HepG2 (cell line): ENCODE measurements around the gene PHF23. TPM values are rescaled to one million over a fixed set of nuclear protein-coding genes. Genes with fewer than 3 reads are reported as not detected.
A peak's percentile ranks its signal among the peaks of the same experiment; 100 is the strongest.

ENCODE experiments used
- ATAD3A ChIP-seq: sonication (generic); formaldehyde crosslinking; IDR thresholded peaks from 2 replicates; pipeline ENCODE4 v1.4.0; 2020; ENCODE audit warnings: missing genetic modification reagents
- HHEX ChIP-seq: IDR thresholded peaks from 2 replicates; pipeline ENCODE4 v1.6.1; 2016; ENCODE audit warnings: control low read depth
- RXRB ChIP-seq: IDR thresholded peaks from 2 replicates; pipeline ENCODE4 v1.6.1; 2016; ENCODE audit warnings: borderline replicate concordance, missing genetic modification reagents, missing compliant biosample characterization
- TOPORS ChIP-seq: sonication (generic); formaldehyde crosslinking; IDR thresholded peaks from 2 replicates; pipeline ENCODE4 v1.8.0; 2023; ENCODE audit warnings: mild to moderate bottlenecking, missing genetic modification reagents
- ZKSCAN1 ChIP-seq: fragments of 150-350 bp; IDR thresholded peaks from 2 replicates; pipeline ENCODE4 v1.6.1; 2014; ENCODE audit warnings: low read length
- ZNF24 ChIP-seq: fragments of 450-650 bp; IDR thresholded peaks from 2 replicates; pipeline ENCODE4 v1.6.1; 2017; ENCODE audit warnings: antibody characterized with exemption, mild to moderate bottlenecking
- ZNF800 ChIP-seq: sonication (generic); formaldehyde crosslinking; IDR thresholded peaks from 2 replicates; pipeline ENCODE4 v1.4.0; 2020; ENCODE audit warnings: missing genetic modification reagents
- polyA plus RNA-seq, 8 experiments: library from polyadenylated mRNA; depleted of rRNA in 3 of 8; stranded (reverse) in 7 of 8; unstranded in 1 of 8; fragments of >200 nt; fragmentation: Illumina TruSeq in 4 of 8; extraction: Trizol in 4 of 8; gene quantifications; 2 replicates each; pipeline versions ENCODE4 v1.2.1 to v1.2.3, GENCODE V29; 2011 to 2016; ENCODE audit warnings: low read depth in 4 of 8, missing spikeins in 1 of 8, mixed read lengths in 1 of 8; ENCODE audit not compliant: insufficient read depth in 1 of 8
- total RNA-seq, 5 experiments: library from RNA; depleted of rRNA; stranded (reverse); fragments of >200 nt; fragmentation: Illumina TruSeq; extraction: Trizol; gene quantifications; 2 replicates each; pipeline ENCODE4 v1.2.3, GENCODE V29; 2016; ENCODE audit warnings: low read depth in 1 of 5
- TF ChIP-seq, protein P1 (sequence below): sonication (generic); formaldehyde crosslinking; IDR thresholded peaks from 2 replicates; pipeline ENCODE4 v1.4.0; 2020; ENCODE audit warnings: mild to moderate bottlenecking, missing genetic modification reagents
- TF ChIP-seq, protein P2 (sequence below): sonication (generic); formaldehyde crosslinking; IDR thresholded peaks from 2 replicates; pipeline ENCODE4 v1.5.0; 2020; ENCODE audit warnings: mild to moderate bottlenecking, missing genetic modification reagents
- TF ChIP-seq, protein P3 (sequence below): sonication (generic); formaldehyde crosslinking; IDR thresholded peaks from 2 replicates; pipeline ENCODE4 v1.8.1; 2022; ENCODE audit warnings: low read depth, mild to moderate bottlenecking, missing genetic modification reagents

The PHF23 gene
- total and polyA plus RNA-seq, 2 of the 13 experiments (the other 11 are each of a cell fraction or from before 2014, with no cell fraction given) = 27.6 to 33.2 TPM

- TF ChIP-seq, protein P1, sequence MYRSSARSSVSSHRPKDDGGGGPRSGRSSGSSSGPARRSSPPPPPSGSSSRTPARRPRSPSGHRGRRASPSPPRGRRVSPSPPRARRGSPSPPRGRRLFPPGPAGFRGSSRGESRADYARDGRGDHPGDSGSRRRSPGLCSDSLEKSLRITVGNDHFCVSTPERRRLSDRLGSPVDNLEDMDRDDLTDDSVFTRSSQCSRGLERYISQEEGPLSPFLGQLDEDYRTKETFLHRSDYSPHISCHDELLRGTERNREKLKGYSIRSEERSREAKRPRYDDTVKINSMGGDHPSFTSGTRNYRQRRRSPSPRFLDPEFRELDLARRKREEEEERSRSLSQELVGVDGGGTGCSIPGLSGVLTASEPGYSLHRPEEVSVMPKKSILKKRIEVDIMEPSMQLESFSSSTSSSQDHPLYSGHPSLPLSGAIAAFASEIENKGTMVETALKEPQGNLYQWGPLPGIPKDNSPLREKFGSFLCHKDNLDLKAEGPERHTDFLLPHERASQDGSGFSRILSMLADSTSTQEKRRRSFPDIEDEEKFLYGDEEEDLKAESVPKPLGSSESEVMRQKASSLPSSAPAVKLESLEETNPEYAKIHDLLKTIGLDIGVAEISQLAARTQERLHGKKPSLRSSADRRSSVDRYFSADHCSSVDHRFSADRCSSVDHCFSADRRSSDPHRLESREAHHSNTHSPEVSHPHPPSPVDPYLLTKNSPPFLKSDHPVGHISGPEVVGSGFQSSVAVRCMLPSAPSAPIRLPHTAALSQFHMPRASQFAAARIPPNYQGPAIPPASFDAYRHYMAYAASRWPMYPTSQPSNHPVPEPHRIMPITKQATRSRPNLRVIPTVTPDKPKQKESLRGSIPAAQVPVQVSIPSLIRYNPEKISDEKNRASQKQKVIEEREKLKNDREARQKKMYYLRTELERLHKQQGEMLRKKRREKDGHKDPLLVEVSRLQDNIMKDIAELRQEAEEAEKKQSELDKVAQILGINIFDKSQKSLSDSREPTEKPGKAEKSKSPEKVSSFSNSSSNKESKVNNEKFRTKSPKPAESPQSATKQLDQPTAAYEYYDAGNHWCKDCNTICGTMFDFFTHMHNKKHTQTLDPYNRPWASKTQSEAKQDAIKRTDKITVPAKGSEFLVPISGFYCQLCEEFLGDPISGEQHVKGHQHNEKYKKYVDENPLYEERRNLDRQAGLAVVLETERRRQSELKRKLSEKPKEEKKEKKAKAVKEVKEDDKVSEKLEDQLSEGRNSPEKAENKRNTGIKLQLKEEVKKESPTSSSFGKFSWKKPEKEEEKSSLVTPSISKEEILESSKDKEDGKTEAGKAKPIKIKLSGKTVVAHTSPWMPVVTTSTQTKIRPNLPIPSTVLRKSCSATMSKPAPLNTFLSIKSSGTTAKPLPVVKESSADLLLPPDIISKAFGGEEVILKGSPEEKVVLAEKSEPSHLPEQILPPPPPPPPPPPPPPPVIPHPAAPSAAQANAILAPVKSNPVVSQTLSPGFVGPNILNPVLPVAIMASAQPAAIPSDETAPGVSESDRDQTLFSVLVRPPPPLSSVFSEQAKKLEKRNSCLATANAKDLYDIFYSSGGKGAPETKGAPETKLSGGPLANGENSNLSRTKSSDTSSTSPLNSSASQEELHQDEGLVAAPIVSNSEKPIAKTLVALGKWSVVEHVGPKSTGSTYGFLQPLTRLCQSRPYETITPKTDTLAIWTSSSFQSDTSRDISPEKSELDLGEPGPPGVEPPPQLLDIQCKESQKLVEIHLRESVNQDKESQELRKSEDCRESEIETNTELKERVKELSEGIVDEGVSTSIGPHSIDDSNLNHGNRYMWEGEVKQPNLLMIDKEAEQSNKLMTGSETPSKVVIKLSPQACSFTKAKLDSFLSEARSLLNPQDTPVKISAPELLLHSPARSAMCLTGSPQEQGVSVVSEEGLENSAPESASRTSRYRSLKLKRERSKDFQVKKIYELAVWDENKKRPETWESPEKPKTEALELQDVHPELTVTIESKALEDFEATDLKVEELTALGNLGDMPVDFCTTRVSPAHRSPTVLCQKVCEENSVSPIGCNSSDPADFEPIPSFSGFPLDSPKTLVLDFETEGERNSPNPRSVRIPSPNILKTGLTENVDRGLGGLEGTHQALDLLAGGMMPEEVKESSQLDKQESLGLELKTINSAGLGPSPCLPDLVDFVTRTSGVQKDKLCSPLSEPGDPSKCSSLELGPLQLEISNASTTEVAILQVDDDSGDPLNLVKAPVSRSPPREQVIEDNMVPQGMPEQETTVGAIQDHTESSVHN (CRISPR knock-in tag) = no peak
- TF ChIP-seq ZNF24 = no peak
- TF ChIP-seq ZNF800 (CRISPR knock-in tag) = no peak
- TF ChIP-seq RXRB (CRISPR knock-in tag) = peak; percentile 99
- TF ChIP-seq HHEX = no peak
- TF ChIP-seq, protein P2, sequence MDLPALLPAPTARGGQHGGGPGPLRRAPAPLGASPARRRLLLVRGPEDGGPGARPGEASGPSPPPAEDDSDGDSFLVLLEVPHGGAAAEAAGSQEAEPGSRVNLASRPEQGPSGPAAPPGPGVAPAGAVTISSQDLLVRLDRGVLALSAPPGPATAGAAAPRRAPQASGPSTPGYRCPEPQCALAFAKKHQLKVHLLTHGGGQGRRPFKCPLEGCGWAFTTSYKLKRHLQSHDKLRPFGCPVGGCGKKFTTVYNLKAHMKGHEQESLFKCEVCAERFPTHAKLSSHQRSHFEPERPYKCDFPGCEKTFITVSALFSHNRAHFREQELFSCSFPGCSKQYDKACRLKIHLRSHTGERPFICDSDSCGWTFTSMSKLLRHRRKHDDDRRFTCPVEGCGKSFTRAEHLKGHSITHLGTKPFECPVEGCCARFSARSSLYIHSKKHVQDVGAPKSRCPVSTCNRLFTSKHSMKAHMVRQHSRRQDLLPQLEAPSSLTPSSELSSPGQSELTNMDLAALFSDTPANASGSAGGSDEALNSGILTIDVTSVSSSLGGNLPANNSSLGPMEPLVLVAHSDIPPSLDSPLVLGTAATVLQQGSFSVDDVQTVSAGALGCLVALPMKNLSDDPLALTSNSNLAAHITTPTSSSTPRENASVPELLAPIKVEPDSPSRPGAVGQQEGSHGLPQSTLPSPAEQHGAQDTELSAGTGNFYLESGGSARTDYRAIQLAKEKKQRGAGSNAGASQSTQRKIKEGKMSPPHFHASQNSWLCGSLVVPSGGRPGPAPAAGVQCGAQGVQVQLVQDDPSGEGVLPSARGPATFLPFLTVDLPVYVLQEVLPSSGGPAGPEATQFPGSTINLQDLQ (CRISPR knock-in tag) = no peak; the same call in 1 of the 2 replicates
- TF ChIP-seq, protein P3, sequence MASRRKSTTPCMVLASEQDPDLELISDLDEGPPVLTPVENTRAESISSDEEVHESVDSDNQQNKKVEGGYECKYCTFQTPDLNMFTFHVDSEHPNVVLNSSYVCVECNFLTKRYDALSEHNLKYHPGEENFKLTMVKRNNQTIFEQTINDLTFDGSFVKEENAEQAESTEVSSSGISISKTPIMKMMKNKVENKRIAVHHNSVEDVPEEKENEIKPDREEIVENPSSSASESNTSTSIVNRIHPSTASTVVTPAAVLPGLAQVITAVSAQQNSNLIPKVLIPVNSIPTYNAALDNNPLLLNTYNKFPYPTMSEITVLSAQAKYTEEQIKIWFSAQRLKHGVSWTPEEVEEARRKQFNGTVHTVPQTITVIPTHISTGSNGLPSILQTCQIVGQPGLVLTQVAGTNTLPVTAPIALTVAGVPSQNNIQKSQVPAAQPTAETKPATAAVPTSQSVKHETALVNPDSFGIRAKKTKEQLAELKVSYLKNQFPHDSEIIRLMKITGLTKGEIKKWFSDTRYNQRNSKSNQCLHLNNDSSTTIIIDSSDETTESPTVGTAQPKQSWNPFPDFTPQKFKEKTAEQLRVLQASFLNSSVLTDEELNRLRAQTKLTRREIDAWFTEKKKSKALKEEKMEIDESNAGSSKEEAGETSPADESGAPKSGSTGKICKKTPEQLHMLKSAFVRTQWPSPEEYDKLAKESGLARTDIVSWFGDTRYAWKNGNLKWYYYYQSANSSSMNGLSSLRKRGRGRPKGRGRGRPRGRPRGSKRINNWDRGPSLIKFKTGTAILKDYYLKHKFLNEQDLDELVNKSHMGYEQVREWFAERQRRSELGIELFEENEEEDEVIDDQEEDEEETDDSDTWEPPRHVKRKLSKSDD (CRISPR knock-in tag) = no peak; the same call in 1 of the 2 replicates
- TF ChIP-seq ZKSCAN1 = no peak
- no peak for TF ChIP-seq ATAD3A (CRISPR knock-in tag)
- TF ChIP-seq TOPORS (CRISPR knock-in tag) = no peak; the same call in 1 of the 2 replicates
Measured at GRCh38 chr17:7219812-7220592, 19.3 kb downstream of the PHF23 start, which contains the start of the genes ACADVL and DLG4 (continued).
